SK-N-SH (cell line): Measurements from ENCODE around the gene NFKB2. TPM values are rescaled to one million over a fixed set of nuclear protein-coding genes. Genes with fewer than 3 reads are reported as not detected.

Experiments used
- CTCF ChIA-PET: fragments of 300-600, 350-600 bp; formaldehyde crosslinking; extraction: SDS; loops from one replicate; lab custom pipeline; 2021; lab: Yijun Ruan, JAX
- POLR2A ChIA-PET: fragments of 350-600 bp; sonication (Branson Sonifier 250); formaldehyde crosslinking; extraction: SDS; loops from one replicate; lab custom pipeline; 2020; ENCODE audit warnings: antibody characterized with exemption, inconsistent platforms; lab: Yijun Ruan, JAX
- DNase-seq: peaks from one replicate; pipeline ENCODE4 v3.0.0; 2012
- H2AFZ ChIP-seq: fragments of 200-600 bp; sonication (generic); 2 replicates; pipeline ENCODE4 v1.8.1; 2016; ENCODE audit warnings: antibody characterized with exemption, mild to moderate bottlenecking, low read depth
- H3F3A ChIP-seq: fragments of 200-600 bp; sonication (generic); replicated peaks from 2 replicates; pipeline ENCODE3; 2016; ENCODE audit warnings: antibody characterized with exemption, mild to moderate bottlenecking; ENCODE audit not compliant: insufficient read depth
- H3K27ac ChIP-seq, 2 experiments: fragments of 200-500 bp in 1 of 2; fragments of 200-600 bp in 1 of 2; sonication (Bioruptor generic) in 1 of 2; sonication (generic), shearing (Covaris generic) in 1 of 2; 2 replicates each; pipeline versions ENCODE4 v1.5.1 to v1.6.1; 2014 to 2016; ENCODE audit warnings: low read depth in 2 of 2, inconsistent platforms in 1 of 2, low read length in 1 of 2, mild to moderate bottlenecking in 1 of 2, mixed read lengths in 1 of 2
- H3K27me3 ChIP-seq: fragments of 200-600 bp; sonication (generic), shearing (Covaris generic); 2 replicates; pipeline ENCODE4 v1.6.1; 2016; ENCODE audit warnings: mixed run types; ENCODE audit not compliant: insufficient read depth
- H3K36me3 ChIP-seq, 2 experiments: fragments of 200-500 bp in 1 of 2; fragments of 200-600 bp in 1 of 2; sonication (Bioruptor generic) in 1 of 2; sonication (generic) in 1 of 2; replicated peaks in 1 of 2; 2 replicates each; pipeline versions ENCODE3 to v1.5.1; 2014 to 2016; ENCODE audit warnings: low read length in 1 of 2, mild to moderate bottlenecking in 1 of 2; ENCODE audit not compliant: insufficient read depth in 2 of 2, control insufficient read depth in 1 of 2
- H3K4me1 ChIP-seq, 2 experiments: fragments of 200-500 bp in 1 of 2; fragments of 200-600 bp in 1 of 2; sonication (Bioruptor generic) in 1 of 2; sonication (generic), shearing (Covaris generic) in 1 of 2; 2 replicates each; pipeline versions ENCODE4 v1.5.1 to v1.6.1; 2014 to 2016; ENCODE audit warnings: low read depth in 1 of 2, low read length in 1 of 2, mixed run types in 1 of 2; ENCODE audit not compliant: insufficient read depth in 2 of 2, control insufficient read depth in 1 of 2
- H3K4me2 ChIP-seq: fragments of 200-600 bp; sonication (generic), shearing (Covaris generic); 2 replicates; pipeline ENCODE4 v1.6.1; 2017; ENCODE audit warnings: mixed run types
- H3K4me3 ChIP-seq, 2 experiments: fragments of 200-500 bp in 1 of 2; fragments of 200-600 bp in 1 of 2; sonication (Bioruptor generic) in 1 of 2; sonication (generic), shearing (Covaris generic) in 1 of 2; 2 replicates each; pipeline versions ENCODE4 v1.5.1 to v1.8.1; 2014 to 2016; ENCODE audit warnings: low read depth in 2 of 2, inconsistent platforms in 1 of 2, low read length in 1 of 2, mild to moderate bottlenecking in 1 of 2, mixed read lengths in 1 of 2, moderate library complexity in 1 of 2
- H3K79me2 ChIP-seq: fragments of 200-600 bp; sonication (generic); 2 replicates; pipeline ENCODE4 v1.8.1; 2017; ENCODE audit warnings: mild to moderate bottlenecking; ENCODE audit not compliant: insufficient read depth
- H3K9ac ChIP-seq: fragments of 200-600 bp; sonication (generic); 2 replicates; pipeline ENCODE4 v1.6.1; 2017; ENCODE audit warnings: mixed run types
- H3K9me2 ChIP-seq: fragments of 200-600 bp; sonication (generic); 2 replicates; pipeline ENCODE4 v1.6.1; 2017; ENCODE audit warnings: mixed run types
- H3K9me3 ChIP-seq: fragments of 200-600 bp; sonication (generic); 2 replicates; pipeline ENCODE4 v1.6.1; 2017; ENCODE audit warnings: mixed run types, mild to moderate bottlenecking, moderate library complexity
- H4K20me1 ChIP-seq: fragments of 200-600 bp; sonication (generic); 2 replicates; pipeline ENCODE4 v1.6.1; 2017; ENCODE audit warnings: mild to moderate bottlenecking, mixed run types; ENCODE audit not compliant: insufficient read depth
- CHD2 ChIP-seq: fragments of 150-350 bp; IDR thresholded peaks from 2 replicates; pipeline ENCODE4 v1.6.1; 2018; ENCODE audit warnings: low read length; ENCODE audit not compliant: partially characterized antibody
- EP300 ChIP-seq, 2 experiments: IDR thresholded peaks; 2 replicates each; pipeline versions ENCODE4 v1.4.0 to v1.6.1; 2012; ENCODE audit warnings: borderline replicate concordance in 1 of 2, low read depth in 1 of 2, low read length in 1 of 2
- FOSL2 ChIP-seq: IDR thresholded peaks from 2 replicates; pipeline ENCODE4 v1.4.0; 2012; ENCODE audit warnings: low read depth, mild to moderate bottlenecking, moderate library complexity, borderline replicate concordance
- FOXM1 ChIP-seq: IDR thresholded peaks from 2 replicates; pipeline ENCODE4 v1.4.0; 2012; ENCODE audit warnings: low read depth, mild to moderate bottlenecking
- GATA2 ChIP-seq: sonication (generic); formaldehyde crosslinking; IDR thresholded peaks from 2 replicates; pipeline ENCODE4 v1.5.0; 2020; ENCODE audit warnings: mild to moderate bottlenecking, missing genetic modification reagents
- JUND ChIP-seq: IDR thresholded peaks from 2 replicates; pipeline ENCODE4 v1.4.0; 2012
- MEF2A ChIP-seq: IDR thresholded peaks from 2 replicates; pipeline ENCODE4 v1.4.0; 2012; ENCODE audit warnings: low read depth, borderline replicate concordance
- RAD21 ChIP-seq: IDR thresholded peaks from 2 replicates; pipeline ENCODE4 v1.6.1; 2012; ENCODE audit warnings: mild to moderate bottlenecking, low read length
- REST ChIP-seq: IDR thresholded peaks from 2 replicates; pipeline ENCODE4 v1.6.1; 2012; ENCODE audit warnings: mild to moderate bottlenecking, low read depth, low read length, moderate library complexity
- RFX5 ChIP-seq: IDR thresholded peaks from 2 replicates; pipeline ENCODE4 v1.6.1; 2012; ENCODE audit warnings: mild to moderate bottlenecking, improper control_type of control experiment, low read length
- RXRA ChIP-seq: IDR thresholded peaks from 2 replicates; pipeline ENCODE4 v1.4.0; 2012; ENCODE audit warnings: low read depth, mild to moderate bottlenecking, borderline replicate concordance
- SIN3A ChIP-seq: IDR thresholded peaks from 2 replicates; pipeline ENCODE4 v1.6.1; 2012; ENCODE audit warnings: low read depth, mild to moderate bottlenecking, low read length, moderate library complexity, borderline replicate concordance
- SMC3 ChIP-seq: IDR thresholded peaks from 2 replicates; pipeline ENCODE4 v1.6.1; 2012; ENCODE audit warnings: low read depth, low read length, improper control_type of control experiment
- TAF1 ChIP-seq: IDR thresholded peaks from 2 replicates; pipeline ENCODE4 v1.6.1; 2012; ENCODE audit warnings: low read depth, mild to moderate bottlenecking, low read length, moderate library complexity, borderline replicate concordance
- ZBTB33 ChIP-seq: IDR thresholded peaks from 2 replicates; pipeline ENCODE4 v1.4.0; 2012; ENCODE audit warnings: low read depth, borderline replicate concordance
- WGBS: methylation state at CpG from one replicate; pipeline ENCODE4 v1.1.6; 2017; ENCODE audit warnings: low lambda C conversion rate; 5-methylcytosine and 5-hydroxymethylcytosine counted together
- polyA plus RNA-seq, 3 experiments: library from polyadenylated mRNA; depleted of rRNA; stranded (reverse); fragments of >200 nt; gene quantifications; 2 replicates each; pipeline ENCODE4 v1.2.3, GENCODE V29; 2012

The NFKB2 gene
- polyA plus RNA-seq, 1 of the 3 experiments (the other 2 are of a cell fraction), result 26.6 TPM

- Histone ChIP-seq H3K36me3 (no peaks in the 10 kb centered on the region), H3K79me2 (no peaks in the 10 kb centered on the region), H4K20me1 (no peaks in the 10 kb centered on the region), H3K27me3 (no peaks in the 10 kb centered on the region), H3K9me3 (no peaks in the 10 kb centered on the region), H3K9ac (no peak overlapping the region), H3K4me3 (no peak overlapping the region), H3K27ac (no peak overlapping the region), H3K4me1 (peaks cover 0 to 27% of the 10 kb centered on the region in 2 experiments; a peak in 2 of 4 replicates), H3F3A (peaks cover under 1% of the 10 kb centered on the region), H3K4me2 (no peak overlapping the region), H3K9me2 (no peaks in the 10 kb centered on the region), H2AFZ (no peak overlapping the region)
- 64% methylated on average over 14 of the region's 20 CpGs for WGBS
- DNase-seq, result no peak
- CTCF ChIA-PET, result interaction anchor here (0.7 to 18.3 kb wide), 4 partner anchors 9 to 246 kb away, joined by 3 to 359 read pairs (median 3); partner anchors contain the start of gene NFKB2
- POLR2A ChIA-PET, result no interaction called here
- TF ChIP-seq FOSL2 (no peak), RAD21 (no peak), ZBTB33 (no peak), EP300 (IDR thresholded peaks at IDR 0.05; ENCODE audit: borderline replicate concordance in 1 of 2, low read depth in 1 of 2, low read length in 1 of 2) (no peak)
Measured at GRCh38 chr10:102414749-102415148, 19.2 kb downstream of the NFKB2 start.

GRCh38 chr10:102416283-102416682, 20.8 kb downstream of the NFKB2 start:
- no peaks in the 10 kb centered on the region for H3K79me2 ChIP-seq
- 60% methylated on average over 1 of the region's 9 CpGs for WGBS
- H3K36me3 ChIP-seq, result no peaks in the 10 kb centered on the region
- TF ChIP-seq RFX5 (no peak), RXRA (no peak), MEF2A (no peak), SIN3A (no peak), TAF1 (no peak), CHD2 (no peak), FOXM1 (no peak), REST (no peak), FOSL2 (no peak), GATA2 (CRISPR knock-in tag) (no peak), JUND (no peak), SMC3 (no peak)
- TF ChIP-seq, all 33 proteins: peak for 0
- no peaks in the 10 kb centered on the region for H4K20me1 ChIP-seq
- peaks cover 12% of the 10 kb centered on the region for H3F3A ChIP-seq
- H3K9ac ChIP-seq, result no peak overlapping the region
- H3K9me3 ChIP-seq, result no peaks in the 10 kb centered on the region
- POLR2A ChIA-PET, result no interaction called here
- H3K27ac ChIP-seq, result no peak overlapping the region
- CTCF ChIA-PET, result interaction anchor here (1.3 to 18.3 kb wide), 2 partner anchors 16 to 247 kb away, joined by 3 to 359 read pairs; partner anchors contain the start of gene NFKB2
- no peak overlapping the region for H3K4me2 ChIP-seq
- H2AFZ ChIP-seq, result no peak overlapping the region
- no peaks in the 10 kb centered on the region for H3K27me3 ChIP-seq
- no peaks in the 10 kb centered on the region for H3K9me2 ChIP-seq
- H3K4me1 ChIP-seq, result peaks cover 0 to 28% of the 10 kb centered on the region in 2 experiments; a peak in 2 of 4 replicates
- H3K4me3 ChIP-seq, result no peak overlapping the region
- DNase-seq, result no peak
